Measurements from ENCODE around the gene NAB2.

NAB2 gene

DNA sequence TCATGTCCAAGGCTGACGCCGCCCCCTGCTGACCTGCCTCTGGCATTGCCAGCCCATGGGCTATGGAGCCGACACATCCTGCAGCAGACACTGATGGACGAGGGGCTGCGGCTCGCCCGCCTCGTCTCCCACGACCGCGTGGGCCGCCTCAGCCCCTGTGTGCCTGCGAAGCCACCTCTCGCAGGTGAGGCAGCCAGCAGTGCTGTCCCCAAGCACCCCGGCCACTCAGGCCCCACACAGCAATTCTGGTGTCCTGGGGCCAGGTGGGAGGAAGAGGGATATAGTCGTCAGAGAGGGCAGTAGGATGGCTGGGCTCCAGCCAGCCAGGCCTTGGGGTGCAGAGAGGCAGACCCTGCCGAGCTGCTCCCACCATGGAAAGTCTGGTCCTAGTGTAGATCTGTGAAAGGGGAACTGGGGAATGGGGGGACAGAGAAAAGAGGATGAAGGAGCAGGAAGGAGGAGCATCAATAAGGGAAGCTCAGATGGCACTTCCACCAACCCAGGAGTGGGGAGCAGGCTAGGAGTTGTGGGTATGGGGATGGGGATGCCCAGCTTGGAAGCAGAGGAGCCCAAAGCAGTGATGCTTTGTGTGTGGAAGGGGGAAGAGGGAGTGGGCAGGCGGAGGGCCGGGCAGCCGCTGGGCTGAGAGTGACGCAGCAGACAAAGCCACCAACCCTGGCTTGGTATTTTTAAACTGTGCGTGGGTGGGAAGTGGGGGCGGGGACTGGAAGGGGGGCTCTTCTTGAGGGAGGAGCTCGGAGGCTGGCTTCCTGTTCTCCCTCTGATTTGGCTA is 4.7 kb downstream of the NAB2 start:
- DNase-seq (ENCODE audit: low spot score) = peak; percentile 53

DNA sequence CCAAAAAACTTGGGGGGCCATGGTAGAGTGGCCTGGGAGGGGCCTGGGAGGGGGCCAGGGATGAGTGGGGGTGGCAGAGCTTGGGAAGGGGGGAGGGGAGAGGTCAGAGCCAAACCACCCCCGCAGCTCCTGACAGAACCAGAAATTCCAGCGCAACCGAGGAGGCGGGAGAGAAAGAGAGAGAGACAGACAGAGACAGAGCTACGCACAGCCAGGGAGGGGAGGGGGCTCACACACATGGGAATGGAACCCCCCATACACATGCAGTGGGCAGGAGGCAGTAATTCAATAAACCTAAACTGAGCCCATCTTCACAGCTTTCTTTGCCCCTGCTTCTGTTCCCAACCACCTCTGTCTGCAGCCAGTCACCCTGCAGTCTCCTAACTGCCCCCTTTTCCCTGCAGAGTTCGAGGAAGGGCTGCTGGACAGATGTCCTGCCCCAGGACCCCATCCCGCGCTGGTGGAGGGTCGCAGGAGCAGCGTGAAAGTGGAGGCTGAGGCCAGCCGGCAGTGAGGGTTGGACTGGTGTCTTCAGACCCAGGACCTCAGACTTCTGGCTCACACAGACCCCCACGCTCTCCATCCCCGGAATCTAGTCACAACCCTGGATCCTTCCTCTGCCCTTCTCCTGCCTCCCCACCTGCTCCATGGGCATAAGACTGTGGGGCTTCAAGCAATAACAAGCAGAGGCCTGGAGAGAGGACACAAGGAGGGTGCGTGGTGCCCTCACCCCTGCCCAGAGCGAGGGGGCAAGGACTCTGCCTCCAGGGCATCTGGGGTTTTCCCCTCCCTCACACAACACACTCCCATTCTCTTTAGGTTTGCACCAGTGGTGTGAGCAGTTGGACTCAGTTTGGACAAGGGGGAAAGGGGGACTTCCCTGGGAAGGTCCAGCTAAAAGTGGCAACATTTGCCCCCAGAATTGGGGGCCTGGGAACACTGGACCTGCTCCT is 5.6 kb downstream of the NAB2 start:
- DNase-seq (ENCODE audit: low spot score) = no peak

GRCh38 chr12:57095440-57095839 is 6.5 kb downstream of the NAB2 start:
- DNase-seq (ENCODE audit: low spot score) = no peak

DNA sequence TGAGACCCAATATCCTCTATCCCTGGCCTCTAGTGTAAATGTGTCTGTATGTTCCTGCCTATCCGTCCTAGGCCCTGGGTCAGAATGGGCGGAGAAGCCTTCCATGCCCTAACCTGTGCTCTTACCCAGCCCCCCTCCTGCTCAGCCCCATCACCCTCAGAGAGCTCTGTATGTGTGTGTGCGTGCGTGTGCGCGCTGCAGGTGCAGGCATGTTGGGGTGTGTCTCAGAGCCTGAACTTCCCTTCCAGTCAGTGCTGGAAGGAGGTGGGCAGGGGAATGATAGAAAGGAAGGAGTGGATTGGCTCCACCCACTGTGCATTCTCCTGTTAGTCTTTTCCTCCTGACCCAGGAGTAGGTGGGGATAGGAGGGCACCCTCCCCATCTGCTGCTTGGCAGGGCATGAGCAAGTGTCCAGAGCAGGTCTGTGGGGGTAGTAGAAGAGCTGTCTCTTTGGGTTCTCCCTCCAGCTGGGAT is 7.2 kb downstream of the NAB2 start:
- no peak for DNase-seq (ENCODE audit: low spot score)

- DNase-seq (ENCODE audit: low spot score) = no peak
These were observed 8.0 kb downstream of the NAB2 start for GRCh38 chr12:57096748-57097553.

GRCh38 chr12:57097554-57097835 is 8.6 kb downstream of the NAB2 start:
- no peak for DNase-seq (ENCODE audit: low spot score)

DNA sequence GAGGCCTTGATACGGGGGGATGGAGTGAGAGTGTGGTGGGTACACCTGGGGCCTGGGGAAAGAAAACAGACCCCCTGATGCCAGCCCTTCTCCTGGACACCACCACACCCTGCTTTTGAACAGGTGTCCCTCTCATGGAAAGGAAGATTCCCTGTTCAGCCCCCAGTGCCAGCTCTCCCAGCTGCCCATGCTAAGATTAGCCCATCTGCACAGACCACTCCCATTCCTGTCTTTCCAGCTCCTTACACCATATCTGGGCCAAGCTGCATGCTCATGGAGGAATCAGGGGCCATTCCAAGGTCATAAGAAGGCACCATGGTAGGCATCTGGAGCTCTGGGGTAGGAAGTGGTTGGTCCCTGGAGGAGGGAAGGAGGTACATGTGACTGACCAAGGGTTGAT is 9.6 kb downstream of the NAB2 start:
- DNase-seq (ENCODE audit: low spot score) = no peak

GRCh38 chr12:57099047-57099714 is 10.3 kb downstream of the NAB2 start:
- no peak for DNase-seq (ENCODE audit: low spot score)

GRCh38 chr12:57099766-57100165 is 10.9 kb downstream of the NAB2 start:
- no peak for DNase-seq (ENCODE audit: low spot score)

DNA sequence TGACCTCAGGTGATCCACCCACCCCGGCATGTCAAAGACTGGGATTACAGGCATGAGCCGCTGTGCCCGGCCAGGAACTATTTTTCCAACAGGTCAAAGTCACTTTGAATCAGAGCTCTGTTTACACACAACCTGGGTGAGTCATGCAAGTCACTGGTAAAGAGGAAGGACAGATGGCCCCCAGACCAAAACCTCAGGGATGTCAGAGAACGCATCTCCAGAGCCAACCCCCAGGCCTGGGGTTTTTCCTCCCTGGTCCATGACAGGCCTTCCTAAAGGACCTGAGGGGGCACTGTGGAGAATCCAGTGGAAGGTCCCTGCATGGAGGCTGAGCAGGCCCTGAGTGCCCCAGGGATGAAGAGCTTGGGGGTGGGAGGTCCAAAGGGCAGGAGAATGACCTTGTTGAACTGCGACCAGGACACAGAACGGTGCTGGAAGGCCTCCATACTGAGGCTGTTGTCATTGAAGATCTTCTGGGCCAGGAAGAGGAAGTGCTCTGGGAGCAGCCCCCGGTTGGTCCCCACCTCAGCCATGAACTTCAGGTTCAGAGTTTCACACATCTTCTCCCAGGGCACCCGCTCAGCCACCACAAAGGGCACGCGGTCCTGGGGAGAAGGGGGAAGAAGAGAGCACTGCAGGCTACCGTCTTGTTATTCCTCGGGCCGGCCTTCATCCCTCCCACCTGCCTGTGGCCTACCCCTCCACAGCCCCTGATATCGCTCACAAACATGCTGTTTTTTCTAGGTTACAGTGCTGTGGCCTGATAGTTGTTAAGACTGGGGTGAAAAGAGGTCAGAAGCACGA is 13.2 kb downstream of the NAB2 start:
- DNase-seq (ENCODE audit: low spot score) = no peak

DNA sequence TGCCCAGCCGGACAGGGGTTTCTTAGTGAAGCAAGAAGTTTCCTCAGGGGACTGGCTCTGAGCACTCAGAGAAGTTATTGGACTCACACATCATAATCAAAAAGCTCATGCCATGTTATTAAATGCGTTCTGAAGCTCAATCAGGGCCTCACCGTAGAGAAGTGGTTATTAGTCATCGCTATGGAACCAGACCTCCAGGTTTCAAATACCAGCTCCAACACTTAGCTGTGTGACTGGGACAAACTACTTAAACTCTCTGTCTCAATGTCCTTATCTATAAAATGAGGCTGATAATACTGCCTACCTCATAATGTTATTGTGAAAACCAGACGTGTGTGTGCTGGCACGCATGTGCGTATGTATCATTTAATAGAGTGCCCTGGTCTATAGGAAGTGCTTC is 14.9 kb downstream of the NAB2 start:
- DNase-seq (ENCODE audit: low spot score) = no peak

DNA sequence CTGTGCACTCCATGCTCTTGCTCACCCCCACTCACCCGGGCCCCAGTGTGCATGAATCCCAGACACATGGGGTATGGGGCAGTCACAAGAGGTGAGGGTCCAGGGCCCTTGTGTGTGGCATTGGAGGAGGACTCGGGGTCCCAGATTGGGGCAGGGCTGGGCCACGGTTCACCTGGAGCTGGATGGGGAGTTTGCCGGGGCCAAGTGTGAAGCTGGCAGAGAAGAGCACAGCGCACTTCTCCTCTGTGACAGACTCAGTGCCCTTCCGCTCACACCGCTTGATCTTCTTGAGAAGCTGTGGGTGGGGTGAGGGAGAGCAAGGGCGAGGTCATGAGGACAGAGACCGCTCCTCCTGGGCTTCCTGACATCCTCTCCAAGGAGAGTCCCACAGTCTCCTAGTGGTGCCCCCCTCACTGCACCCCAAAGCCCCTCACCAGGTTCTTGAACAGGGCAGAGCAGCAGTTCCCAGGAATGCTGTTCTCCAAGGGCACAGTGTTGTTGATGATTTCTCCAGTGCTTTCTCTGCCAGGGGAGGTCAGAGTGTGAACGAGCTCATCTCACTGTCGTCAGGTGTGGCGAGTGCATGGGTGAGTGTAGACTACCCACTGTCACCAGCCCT is 15.5 kb downstream of the NAB2 start:
- no peak for DNase-seq (ENCODE audit: low spot score)

DNA sequence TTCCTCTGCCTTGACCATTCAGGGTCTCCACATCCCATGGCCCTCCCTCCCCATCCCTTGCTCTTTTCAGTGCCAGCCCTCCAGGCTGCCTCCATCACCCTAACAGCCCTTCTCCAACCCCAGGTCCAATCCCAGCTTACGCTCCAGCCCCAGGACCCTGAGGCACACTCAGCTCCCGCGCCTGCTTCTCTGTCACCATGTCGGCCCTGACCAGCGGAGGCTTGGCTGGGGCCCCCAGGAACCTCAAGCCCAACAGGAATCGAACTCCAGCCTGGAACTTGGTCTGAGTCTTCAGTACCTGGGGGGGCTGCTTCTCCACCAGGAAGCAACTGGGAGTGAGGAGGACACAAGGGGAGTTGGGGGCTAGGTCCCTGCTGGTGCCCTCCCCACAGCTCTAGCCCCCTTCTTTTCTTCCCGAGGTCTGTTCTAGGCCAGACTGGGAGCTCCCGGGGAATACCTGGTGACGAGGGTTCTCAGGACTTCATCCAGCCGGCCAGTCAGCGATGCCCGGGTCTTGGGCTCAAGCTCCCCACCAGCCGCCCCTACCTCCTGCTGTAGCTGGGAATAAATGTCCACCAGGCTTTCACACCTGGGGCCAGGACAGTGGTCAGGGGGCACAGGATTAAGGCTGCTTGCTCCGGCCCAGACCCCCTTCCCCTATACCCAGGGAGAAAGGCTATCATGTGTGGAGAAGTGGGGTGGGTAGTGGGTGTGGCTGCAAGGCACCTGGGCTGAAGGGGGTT is 16.3 kb downstream of the NAB2 start:
- DNase-seq (ENCODE audit: low spot score) = no peak

DNA sequence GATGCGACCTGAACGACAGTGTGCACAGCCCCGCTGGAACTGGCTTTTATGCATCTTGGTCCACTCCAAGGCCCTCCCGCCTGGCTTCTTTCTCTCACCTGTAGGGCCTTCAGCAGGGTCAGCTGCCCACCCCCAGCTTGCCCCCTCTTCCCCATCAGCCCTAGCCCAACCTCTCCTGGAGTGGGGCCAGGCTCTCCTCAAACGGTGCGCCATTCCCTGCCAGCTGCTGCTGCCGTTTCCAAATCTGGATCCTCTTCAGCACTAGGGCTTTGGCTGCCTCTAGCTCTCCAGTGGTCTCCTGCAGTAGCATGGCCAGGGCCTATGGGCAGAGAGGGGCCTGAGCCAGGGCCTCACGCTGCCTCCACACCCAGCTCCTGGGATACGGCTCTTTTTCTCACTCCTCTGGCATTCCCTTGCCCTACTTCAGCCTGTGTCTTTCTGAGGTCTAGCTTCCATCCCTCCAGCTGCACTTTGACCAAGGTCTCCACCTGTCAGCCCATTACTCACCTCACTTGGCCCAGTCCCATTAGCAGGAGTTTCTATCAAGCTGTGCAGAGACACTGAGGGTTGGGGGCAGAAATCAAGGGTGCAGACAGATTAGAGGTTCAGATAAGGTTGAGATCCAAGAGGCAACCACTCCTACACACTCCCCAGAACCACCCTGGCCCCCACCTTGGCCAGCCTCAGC is 17.3 kb downstream of the NAB2 start:
- DNase-seq (ENCODE audit: low spot score) = no peak

DNA sequence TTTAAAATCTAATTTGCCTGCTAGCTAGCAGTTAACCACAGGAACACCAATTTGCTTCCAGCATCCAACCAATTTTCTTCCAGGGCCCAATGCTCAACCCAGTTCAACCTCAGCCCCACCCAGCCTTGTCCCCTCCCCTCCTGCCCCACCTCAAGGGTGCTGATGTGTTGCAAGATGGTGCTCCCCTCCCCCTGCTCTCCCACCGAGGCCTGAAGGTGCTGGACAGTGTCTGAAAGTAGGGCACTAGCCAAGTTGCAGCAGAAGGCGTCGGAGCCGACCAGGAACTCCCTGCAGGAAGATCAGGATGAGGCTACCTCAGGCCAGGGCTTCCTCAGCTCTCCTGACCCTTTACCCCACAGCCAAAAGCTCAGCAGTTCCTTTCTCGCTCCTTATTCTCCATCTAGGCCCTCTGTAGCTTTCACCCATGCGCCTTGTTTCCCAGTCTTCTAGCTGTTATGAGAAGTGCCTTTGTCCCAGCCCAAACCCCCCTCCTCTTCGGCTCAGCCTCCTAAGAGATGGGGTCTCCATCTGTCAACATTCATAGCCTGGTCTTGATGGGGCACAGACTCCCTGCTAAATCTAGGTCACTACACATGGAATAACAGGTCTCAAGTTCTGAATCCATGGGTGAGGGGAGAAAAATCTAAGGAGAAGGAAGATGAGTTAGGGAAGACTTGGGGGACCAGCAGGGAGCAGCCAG is 18.7 kb downstream of the NAB2 start:
- no peak for DNase-seq (ENCODE audit: low spot score)

DNA sequence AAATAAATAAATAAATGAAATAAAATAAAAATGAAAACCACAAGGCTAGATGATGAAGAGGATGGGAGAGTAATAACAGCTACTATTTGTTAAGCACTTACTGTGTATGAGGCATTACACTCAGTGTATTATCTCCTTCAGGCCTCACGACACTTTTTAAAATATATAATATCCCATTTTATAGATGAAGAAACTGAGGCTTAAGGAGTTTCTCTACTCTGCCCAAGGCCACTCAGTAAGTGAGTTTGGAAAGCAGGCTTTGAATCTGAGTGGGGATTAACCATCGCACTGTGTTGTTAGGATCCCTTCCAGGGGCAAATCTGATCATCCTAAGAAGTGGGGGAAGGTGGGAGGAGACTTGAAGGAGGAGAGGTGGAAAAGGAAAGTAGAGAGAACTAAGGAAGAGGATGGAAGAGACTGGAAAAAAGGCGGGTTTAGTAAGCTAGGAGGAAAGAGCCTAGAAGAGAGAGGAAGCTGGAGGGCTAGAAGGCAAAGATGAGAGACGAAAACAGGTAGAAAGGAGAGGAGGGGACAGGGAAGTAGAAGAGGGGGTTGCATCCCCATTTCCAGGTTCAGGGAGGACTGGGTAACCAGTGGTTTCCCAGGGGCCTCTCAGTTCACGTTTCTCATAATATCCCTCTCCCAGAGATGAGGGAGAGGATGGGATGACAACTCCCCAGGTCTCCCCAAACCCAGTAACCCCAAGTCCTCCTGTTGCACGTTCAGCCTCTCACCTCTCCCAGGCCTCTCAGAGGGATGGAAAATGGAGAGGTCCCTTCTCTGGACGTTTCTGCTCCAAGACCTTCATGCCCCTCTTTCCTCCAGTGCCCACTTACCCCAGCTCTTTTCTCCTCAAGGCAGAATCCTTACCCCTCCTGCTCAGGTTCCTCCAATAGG is 20.5 kb downstream of the NAB2 start:
- no peak for DNase-seq (ENCODE audit: low spot score)

Measured in CD4-positive, alpha-beta T cell treated with Interleukin-15 for 4 hours (primary cell).